ENCODE measurements around the gene RBFOX2. TPM values are rescaled to one million over a fixed set of nuclear protein-coding genes. Genes with fewer than 3 reads are reported as not detected.

Gene RBFOX2
- total and polyA plus RNA-seq, 2 of the 13 experiments (the other 11 are each of a cell fraction or from before 2014, with no cell fraction given) = 37.3 to 40.4 TPM

- TF ChIP-seq HNF4A (CRISPR knock-in tag; IDR thresholded peaks at IDR 0.05) (no peak), GPBP1L1 (CRISPR knock-in tag; IDR thresholded peaks at IDR 0.05) (no peak), SNAI1 (CRISPR knock-in tag; IDR thresholded peaks at IDR 0.05; ENCODE audit: borderline replicate concordance) (no peak), GTF3A (CRISPR knock-in tag; conservative IDR thresholded peaks at IDR 0.05) (no peak), ZMAT3 (CRISPR knock-in tag; conservative IDR thresholded peaks at IDR 0.05) (no peak), NR2F1 (CRISPR knock-in tag; IDR thresholded peaks at IDR 0.05) (no peak), RORA (CRISPR knock-in tag; IDR thresholded peaks at IDR 0.05) (no peak), AGO2 (optimal IDR thresholded peaks at IDR 0.05; ENCODE audit: low read depth, low read length) (no peak), HIVEP1 (CRISPR knock-in tag; IDR thresholded peaks at IDR 0.05) (no peak), GABPB1 (CRISPR knock-in tag; IDR thresholded peaks at IDR 0.05) (no peak)
- Histone ChIP-seq H3K27me3 (ENCODE audit: control insufficient read depth in 1 of 2, insufficient read depth in 2 of 2, low read length in 2 of 2) (no peaks in the 10 kb centered on the region; a peak in 1 of 5 replicates), H4K20me1 (ENCODE audit: insufficient read depth, low read length) (no peaks in the 10 kb centered on the region), H3K27ac (ENCODE audit: extremely low read length, insufficient read depth, low read length) (no peak overlapping the region), H3K4me1 (ENCODE audit: insufficient read depth, low read length) (peaks cover 33% of the 10 kb centered on the region), H3K4me2 (ENCODE audit: low read depth, low read length) (no peak overlapping the region), H3K9ac (ENCODE audit: insufficient read depth, low read depth, low read length) (no peak overlapping the region), H3K4me3 (replicated peaks in 1 of 3; ENCODE audit: insufficient read depth in 1 of 3, low read depth in 2 of 3, low read length in 3 of 3) (no peak overlapping the region), H3K36me3 (replicated peaks in 1 of 2; ENCODE audit: control insufficient read depth in 1 of 2, insufficient read depth in 2 of 2, low read length in 2 of 2) (peaks cover 0 to 2% of the 10 kb centered on the region in 2 experiments; a peak in 2 of 5 replicates), H2AFZ (ENCODE audit: low read length) (no peak overlapping the region), H3K9me3 (ENCODE audit: low read length) (no peaks in the 10 kb centered on the region), H3K79me2 (ENCODE audit: insufficient read depth, low read length) (peaks cover 64% of the 10 kb centered on the region)
- no peak for FAIRE-seq
- CTCF ChIA-PET (ENCODE audit: low intra/inter-chr PET ratio, low total read pairs) = no interaction called here
- BruUV-seq (replicated peaks) = no TSS peak
- no peak for ATAC-seq
- in situ Hi-C loops (cut with HindIII; ENCODE audit: extremely low pct_ligation_motif_present, low pct_unique_long_range_greater_than_20kb) (no loop called here), intact Hi-C loops (cut with micrococcal nuclease; ENCODE audit: unreplicated experiment) (loop anchor here (1.0 kb wide), 1 partner anchor 86 kb away; no protein-coding TSS in a partner anchor)
- DNase-seq (ENCODE audit: low spot score) = no peak
- POLR2A ChIA-PET = no interaction called here
These were observed 5.9 kb downstream of the RBFOX2 start for GRCh38 chr22:36022697-36023096.
